AG09309 (cell line): Measurements from ENCODE around the gene ERCC8.
"Not testable (repeated sequence)": the region's sequence is repeated elsewhere in the genome, so short reads cannot be mapped to it uniquely, and the experiment has no call there.

Experiments
- DNase-seq: peaks from one replicate; pipeline ENCODE4 v3.0.0-alpha.2; 2010; ENCODE audit warnings: low read depth
- H3K4me3 ChIP-seq: 2 replicates; pipeline ENCODE4 v1.5.1; 2011; ENCODE audit warnings: mild to moderate bottlenecking, low read depth, low read length, moderate library complexity; ENCODE audit not compliant: control insufficient read depth
- CTCF ChIP-seq: IDR thresholded peaks from 2 replicates; pipeline ENCODE4 v1.5.1; 2011; ENCODE audit warnings: mild to moderate bottlenecking, low read depth, low read length, inconsistent platforms; ENCODE audit not compliant: insufficient read depth, control insufficient read depth; ENCODE audit errors: missing control alignments

ERCC8 gene

GRCh38 chr5:60944904-60945812 is at the start of gene ERCC8, which contains the start of gene NDUFAF2:
ERCC8 (minus strand) TSS chr5:60945070; CDS start chr5:60945008, 62 bp downstream.
NDUFAF2 (plus strand) TSS chr5:60945205; CDS start chr5:60945256, 51 bp downstream.
- no peak for TF ChIP-seq CTCF
- peak within 1 kb of the TSS; percentile 74 for H3K4me3 ChIP-seq
- DNase-seq: peak; percentile 73

- no peak for TF ChIP-seq CTCF
- DNase-seq: no peak
Observed at GRCh38 chr5:60993875-60994571, 49.2 kb upstream of the ERCC8 start.

GRCh38 chr5:60993425-60993824 is 48.6 kb upstream of the ERCC8 start:
- H3K4me3 ChIP-seq: no peak overlapping the region
- no peak for DNase-seq
- TF ChIP-seq CTCF: no peak

More at GRCh38 chr5:60993875-60994571, 49.2 kb upstream of the ERCC8 start:
- H3K4me3 ChIP-seq: no peak overlapping the region

GRCh38 chr5:60992871-60993270 is 48.0 kb upstream of the ERCC8 start:
- no peak overlapping the region for H3K4me3 ChIP-seq
- TF ChIP-seq CTCF: no peak
- no peak for DNase-seq

GRCh38 chr5:60989790-60990189 is 44.9 kb upstream of the ERCC8 start:
- no peak overlapping the region for H3K4me3 ChIP-seq
- no peak for DNase-seq
- no peak for TF ChIP-seq CTCF

GRCh38 chr5:60982127-60982526 is 37.3 kb upstream of the ERCC8 start:
- not testable (repeated sequence) for DNase-seq

GRCh38 chr5:60980511-60980910 is 35.6 kb upstream of the ERCC8 start:
- no peak for DNase-seq
- no peak overlapping the region for H3K4me3 ChIP-seq
- no peak for TF ChIP-seq CTCF

More at GRCh38 chr5:60982127-60982526, 37.3 kb upstream of the ERCC8 start:
- H3K4me3 ChIP-seq: not testable (repeated sequence)
